Activated naive CD8-positive, alpha-beta T cell treated with anti-CD3 and anti-CD28 coated beads, Interleukin-2, amount 10 ng/mL, durations not matched to agents 7 days and 5 days (primary cell): ENCODE data around the gene ESYT3. TPM values are rescaled to one million over a fixed set of nuclear protein-coding genes. Genes with fewer than 3 reads are reported as not detected.
"Not testable (repeated sequence)": the region's sequence is repeated elsewhere in the genome, so short reads cannot be mapped to it uniquely, and the experiment has no call there.

ENCODE experiments used
- ATAC-seq: fragments of 150-1000 bp; cut with Tn5 transposase; one replicate; pipeline ENCODE4 v1.10.0; 2021; ENCODE audit warnings: low read depth, moderate library complexity
- POLR2A ChIA-PET: fragments of 350-600 bp; sonication (Branson Sonifier 250); formaldehyde crosslinking; loops from one replicate; lab custom pipeline; 2021; ENCODE audit warnings: antibody characterized with exemption; lab: Charles Lee
- DNase-seq: peaks from one replicate; pipeline ENCODE4 v3.0.0; 2021
- H3K27ac Mint-ChIP-seq: one replicate; pipeline ENCODE4 v1.8.0; 2022; ENCODE audit warnings: mild to moderate bottlenecking, mixed read lengths
- H3K27me3 Mint-ChIP-seq: one replicate; pipeline ENCODE4 v1.8.0; 2022; ENCODE audit warnings: mild to moderate bottlenecking, moderate library complexity, mixed read lengths
- H3K36me3 Mint-ChIP-seq: one replicate; pipeline ENCODE4 v1.8.0; 2021; ENCODE audit warnings: mild to moderate bottlenecking, mixed read lengths
- H3K4me1 Mint-ChIP-seq: one replicate; pipeline ENCODE4 v1.8.0; 2021; ENCODE audit warnings: mixed read lengths
- H3K4me3 Mint-ChIP-seq: one replicate; pipeline ENCODE4 v1.8.0; 2022; ENCODE audit warnings: mild to moderate bottlenecking, moderate library complexity, mixed read lengths
- H3K9me3 Mint-ChIP-seq: one replicate; pipeline ENCODE4 v1.8.0; 2021; ENCODE audit warnings: mixed read lengths
- total RNA-seq, 2 experiments: library from RNA; stranded (reverse); gene quantifications; one replicate each; pipeline ENCODE4 v1.2.3, GENCODE V29; 2021

The ESYT3 gene
- total RNA-seq, 2 experiments from 2014 or later, result 0.19 to 0.26 TPM

DNA sequence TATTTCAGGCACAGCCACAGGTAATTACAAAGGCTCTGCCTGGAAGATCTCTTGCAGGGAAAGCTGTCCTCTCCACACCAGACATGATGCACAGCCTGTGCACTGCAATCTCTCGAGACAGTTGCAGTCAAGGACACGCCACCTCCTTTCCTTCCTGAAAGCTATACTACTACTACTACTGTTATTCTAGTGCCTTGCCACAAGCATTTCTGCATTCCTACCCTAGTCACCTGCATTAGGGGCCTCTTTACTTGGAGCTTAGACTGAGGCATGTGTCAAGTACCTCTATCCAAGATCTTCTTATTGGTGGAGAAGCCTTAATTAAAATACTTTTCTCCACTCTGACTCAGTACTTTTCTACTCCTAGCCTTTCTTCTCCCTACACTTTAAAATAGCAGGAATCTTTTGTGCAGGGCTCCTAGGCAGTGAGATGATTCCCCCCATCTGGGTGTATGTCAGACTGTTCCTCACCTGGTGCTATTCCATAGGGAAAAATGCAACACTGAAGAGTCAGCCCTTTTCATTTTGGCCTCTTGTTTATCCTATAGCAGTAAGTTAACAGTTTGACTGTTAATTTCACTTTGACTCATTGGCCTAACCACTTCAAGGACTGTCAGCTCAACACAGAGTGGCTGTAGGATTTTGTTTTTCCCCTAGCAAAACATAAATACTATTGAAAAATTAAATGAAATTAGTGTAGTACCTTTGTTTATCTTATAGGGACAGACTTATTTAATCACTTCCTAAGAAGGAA is 78.9 kb downstream of the ESYT3 start:
- POLR2A ChIA-PET, result interaction anchor here (1.0 kb wide), 1 partner anchor 81 kb away, joined by 3 read pairs; the partner anchor contains the start of gene CEP70
- Mint-ChIP-seq H3K9me3 (peaks cover 7% of the 10 kb centered on the region), H3K4me3 (peak overlapping the region; percentile 19), H3K27ac (peak overlapping the region; percentile 59), H3K27me3 (no peaks in the 10 kb centered on the region), H3K4me1 (peaks cover 11% of the 10 kb centered on the region), H3K36me3 (peaks cover 32% of the 10 kb centered on the region)
- no peak for DNase-seq
- ATAC-seq, result peak; percentile 92

DNA sequence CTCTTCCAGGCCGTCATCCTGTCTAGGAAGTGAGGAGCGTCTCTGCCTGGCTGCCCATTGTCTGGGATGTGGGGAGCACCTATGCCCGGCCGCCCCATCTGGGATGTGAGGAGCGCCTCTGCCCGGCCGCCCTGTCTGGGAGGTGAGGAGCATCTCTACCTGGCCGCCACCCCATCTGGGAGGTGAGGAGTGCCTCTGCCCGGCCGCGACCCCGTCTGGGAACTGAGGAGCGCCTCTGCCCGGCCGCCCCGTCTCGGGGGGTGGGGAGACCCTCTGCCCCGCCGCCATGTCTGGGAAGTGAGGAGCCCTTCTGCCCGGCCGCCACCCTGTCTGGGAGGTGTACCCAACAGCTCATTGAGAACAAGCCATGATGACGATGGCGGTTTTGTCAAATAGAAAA is 87.0 kb downstream of the ESYT3 start:
- POLR2A ChIA-PET, H3K4me1 Mint-ChIP-seq, H3K27me3 Mint-ChIP-seq, H3K27ac Mint-ChIP-seq, H3K4me3 Mint-ChIP-seq, ATAC-seq, DNase-seq: not testable (repeated sequence)
- H3K36me3 Mint-ChIP-seq, result peaks cover 56% of the 10 kb centered on the region
- H3K9me3 Mint-ChIP-seq, result peaks cover 11% of the 10 kb centered on the region

Other genes with a start within 250 kb of the ESYT3 start
- 10 to 100 TPM; 53.1 to 60.9 TPM for gene ARMC8, start 247.3 kb upstream of the ESYT3 start, total RNA-seq
- 1 to 10 TPM in 1 of 2 experiments, under 1 TPM in 1; 0.57 to 1.7 TPM for gene NME9, start 104.8 kb upstream of the ESYT3 start, total RNA-seq
- gene MRAS, start 86.0 kb upstream of the ESYT3 start, total RNA-seq, result 1 to 10 TPM in 1 of 2 experiments, under 1 TPM in 1; 0.69 to 1.0 TPM
- 10 to 100 TPM; 24.9 to 28.3 TPM for gene CEP70, start 159.6 kb downstream of the ESYT3 start, total RNA-seq
- gene FAIM, start 174.2 kb downstream of the ESYT3 start, total RNA-seq, result 1 to 10 TPM; 2.7 to 5.2 TPM